ENCODE data around the gene SH3RF2.
"Not testable (repeated sequence)": the region's sequence is repeated elsewhere in the genome, so short reads cannot be mapped to it uniquely, and the experiment has no call there.

Gene SH3RF2

GRCh38 chr5:145936401-145937131 is at the start of gene SH3RF2:
SH3RF2 (plus strand) TSS chr5:145936578; CDS start chr5:145937929, 1,351 bp downstream.
- peak within 1 kb of the TSS; percentile 58 to 77 (median 75) for H3K4me3 ChIP-seq (ENCODE audit: low read depth in 1 of 5, low read length in 5 of 5)
- peaks cover 0 to 27% (median 20%) of the 10 kb centered on the region in 5 donors for H3K4me1 ChIP-seq (ENCODE audit: control insufficient read depth in 5 of 5, insufficient read depth in 5 of 5, low read length in 5 of 5)
- no peaks in the 10 kb centered on the region for H3K27me3 ChIP-seq (ENCODE audit: control insufficient read depth in 5 of 5, insufficient read depth in 4 of 5, low read length in 5 of 5)
- H3K9ac ChIP-seq (ENCODE audit: low read length in 5 of 5): peak within 1 kb of the TSS in 4 of 5 donors; percentile 21 to 73 (median 61)
- no peaks in the 10 kb centered on the region for H3K9me3 ChIP-seq (ENCODE audit: control insufficient read depth in 5 of 5, low read length in 5 of 5)
- H3K36me3 ChIP-seq (ENCODE audit: control insufficient read depth in 5 of 5, insufficient read depth in 5 of 5, low read length in 5 of 5): no peaks in the 10 kb centered on the region
- peak within 1 kb of the TSS; percentile 28 for H3K27ac ChIP-seq (ENCODE audit: low read depth, low read length)

GRCh38 chr5:145887217-145887616 is 49.2 kb upstream of the SH3RF2 start:
- Histone ChIP-seq H3K9ac (ENCODE audit: low read length in 5 of 5) (no peak overlapping the region), H3K36me3 (ENCODE audit: control insufficient read depth in 5 of 5, insufficient read depth in 5 of 5, low read length in 5 of 5) (no peaks in the 10 kb centered on the region), H3K4me3 (ENCODE audit: low read depth in 1 of 5, low read length in 5 of 5) (no peak overlapping the region), H3K27me3 (ENCODE audit: control insufficient read depth in 5 of 5, insufficient read depth in 4 of 5, low read length in 5 of 5) (no peaks in the 10 kb centered on the region), H3K27ac (ENCODE audit: low read depth, low read length) (no peak overlapping the region), H3K9me3 (ENCODE audit: control insufficient read depth in 5 of 5, low read length in 5 of 5) (peaks cover 0 to 3% (median 0%) of the 10 kb centered on the region in 5 donors), H3K4me1 (ENCODE audit: control insufficient read depth in 5 of 5, insufficient read depth in 5 of 5, low read length in 5 of 5) (no peaks in the 10 kb centered on the region)

- no peaks in the 10 kb centered on the region for H3K36me3 ChIP-seq (ENCODE audit: control insufficient read depth in 5 of 5, insufficient read depth in 5 of 5, low read length in 5 of 5)
- no peaks in the 10 kb centered on the region for H3K27me3 ChIP-seq (ENCODE audit: control insufficient read depth in 5 of 5, insufficient read depth in 4 of 5, low read length in 5 of 5)
- no peak overlapping the region for H3K9ac ChIP-seq (ENCODE audit: low read length in 5 of 5)
- no peak overlapping the region for H3K27ac ChIP-seq (ENCODE audit: low read depth, low read length)
- no peaks in the 10 kb centered on the region for H3K4me1 ChIP-seq (ENCODE audit: control insufficient read depth in 5 of 5, insufficient read depth in 5 of 5, low read length in 5 of 5)
- H3K9me3 ChIP-seq (ENCODE audit: control insufficient read depth in 5 of 5, low read length in 5 of 5): peaks cover 0 to 3% (median 0%) of the 10 kb centered on the region in 5 donors
- H3K4me3 ChIP-seq (ENCODE audit: low read depth in 1 of 5, low read length in 5 of 5): no peak overlapping the region
Measured at GRCh38 chr5:145887976-145888574, 48.3 kb upstream of the SH3RF2 start.

- no peaks in the 10 kb centered on the region for H3K36me3 ChIP-seq (ENCODE audit: control insufficient read depth in 5 of 5, insufficient read depth in 5 of 5, low read length in 5 of 5)
- no peak overlapping the region for H3K4me3 ChIP-seq (ENCODE audit: low read depth in 1 of 5, low read length in 5 of 5)
- H3K9me3 ChIP-seq (ENCODE audit: control insufficient read depth in 5 of 5, low read length in 5 of 5): peaks cover 0 to 3% (median 0%) of the 10 kb centered on the region in 5 donors
- H3K27ac ChIP-seq (ENCODE audit: low read depth, low read length): no peak overlapping the region
- no peak overlapping the region for H3K9ac ChIP-seq (ENCODE audit: low read length in 5 of 5)
- H3K4me1 ChIP-seq (ENCODE audit: control insufficient read depth in 5 of 5, insufficient read depth in 5 of 5, low read length in 5 of 5): no peaks in the 10 kb centered on the region
- H3K27me3 ChIP-seq (ENCODE audit: control insufficient read depth in 5 of 5, insufficient read depth in 4 of 5, low read length in 5 of 5): no peaks in the 10 kb centered on the region
Measured at GRCh38 chr5:145889611-145890010, 46.8 kb upstream of the SH3RF2 start.

GRCh38 chr5:145891378-145891777 is 45.0 kb upstream of the SH3RF2 start:
- H3K4me1 ChIP-seq (ENCODE audit: control insufficient read depth in 5 of 5, insufficient read depth in 5 of 5, low read length in 5 of 5); H3K9ac ChIP-seq (ENCODE audit: low read length in 5 of 5); H3K27me3 ChIP-seq (ENCODE audit: control insufficient read depth in 5 of 5, insufficient read depth in 4 of 5, low read length in 5 of 5); H3K9me3 ChIP-seq (ENCODE audit: control insufficient read depth in 5 of 5, low read length in 5 of 5); H3K4me3 ChIP-seq (ENCODE audit: low read depth in 1 of 5, low read length in 5 of 5); H3K27ac ChIP-seq (ENCODE audit: low read depth, low read length); H3K36me3 ChIP-seq (ENCODE audit: control insufficient read depth in 5 of 5, insufficient read depth in 5 of 5, low read length in 5 of 5): not testable (repeated sequence)

- Histone ChIP-seq H3K36me3 (ENCODE audit: control insufficient read depth in 5 of 5, insufficient read depth in 5 of 5, low read length in 5 of 5) (no peaks in the 10 kb centered on the region), H3K27me3 (ENCODE audit: control insufficient read depth in 5 of 5, insufficient read depth in 4 of 5, low read length in 5 of 5) (no peaks in the 10 kb centered on the region), H3K4me1 (ENCODE audit: control insufficient read depth in 5 of 5, insufficient read depth in 5 of 5, low read length in 5 of 5) (no peaks in the 10 kb centered on the region), H3K4me3 (ENCODE audit: low read depth in 1 of 5, low read length in 5 of 5) (no peak overlapping the region), H3K9me3 (ENCODE audit: control insufficient read depth in 5 of 5, low read length in 5 of 5) (no peaks in the 10 kb centered on the region), H3K27ac (ENCODE audit: low read depth, low read length) (no peak overlapping the region), H3K9ac (ENCODE audit: low read length in 5 of 5) (no peak overlapping the region)
Measured at GRCh38 chr5:145898171-145898570, 38.2 kb upstream of the SH3RF2 start.

GRCh38 chr5:145902421-145902820 is 34.0 kb upstream of the SH3RF2 start:
- no peaks in the 10 kb centered on the region for H3K4me1 ChIP-seq (ENCODE audit: control insufficient read depth in 5 of 5, insufficient read depth in 5 of 5, low read length in 5 of 5)
- no peak overlapping the region for H3K4me3 ChIP-seq (ENCODE audit: low read depth in 1 of 5, low read length in 5 of 5)
- no peaks in the 10 kb centered on the region for H3K27me3 ChIP-seq (ENCODE audit: control insufficient read depth in 5 of 5, insufficient read depth in 4 of 5, low read length in 5 of 5)
- no peak overlapping the region for H3K27ac ChIP-seq (ENCODE audit: low read depth, low read length)
- H3K9ac ChIP-seq (ENCODE audit: low read length in 5 of 5): no peak overlapping the region
- no peaks in the 10 kb centered on the region for H3K9me3 ChIP-seq (ENCODE audit: control insufficient read depth in 5 of 5, low read length in 5 of 5)
- H3K36me3 ChIP-seq (ENCODE audit: control insufficient read depth in 5 of 5, insufficient read depth in 5 of 5, low read length in 5 of 5): no peaks in the 10 kb centered on the region

GRCh38 chr5:145903113-145903512 is 33.3 kb upstream of the SH3RF2 start:
- no peaks in the 10 kb centered on the region for H3K36me3 ChIP-seq (ENCODE audit: control insufficient read depth in 5 of 5, insufficient read depth in 5 of 5, low read length in 5 of 5)
- H3K9me3 ChIP-seq (ENCODE audit: control insufficient read depth in 5 of 5, low read length in 5 of 5): no peaks in the 10 kb centered on the region

GRCh38 chr5:145903867-145904266 is 32.5 kb upstream of the SH3RF2 start:
- H3K27me3 ChIP-seq (ENCODE audit: control insufficient read depth in 5 of 5, insufficient read depth in 4 of 5, low read length in 5 of 5): no peaks in the 10 kb centered on the region
- H3K27ac ChIP-seq (ENCODE audit: low read depth, low read length): no peak overlapping the region
- peaks cover 0 to 4% (median 0%) of the 10 kb centered on the region in 5 donors for H3K4me1 ChIP-seq (ENCODE audit: control insufficient read depth in 5 of 5, insufficient read depth in 5 of 5, low read length in 5 of 5)
- no peak overlapping the region for H3K4me3 ChIP-seq (ENCODE audit: low read depth in 1 of 5, low read length in 5 of 5)
- no peak overlapping the region for H3K9ac ChIP-seq (ENCODE audit: low read length in 5 of 5)
- no peaks in the 10 kb centered on the region for H3K36me3 ChIP-seq (ENCODE audit: control insufficient read depth in 5 of 5, insufficient read depth in 5 of 5, low read length in 5 of 5)
- H3K9me3 ChIP-seq (ENCODE audit: control insufficient read depth in 5 of 5, low read length in 5 of 5): no peaks in the 10 kb centered on the region

More at GRCh38 chr5:145903113-145903512, 33.3 kb upstream of the SH3RF2 start:
- Histone ChIP-seq H3K27ac (ENCODE audit: low read depth, low read length) (no peak overlapping the region), H3K9ac (ENCODE audit: low read length in 5 of 5) (no peak overlapping the region), H3K27me3 (ENCODE audit: control insufficient read depth in 5 of 5, insufficient read depth in 4 of 5, low read length in 5 of 5) (no peaks in the 10 kb centered on the region), H3K4me1 (ENCODE audit: control insufficient read depth in 5 of 5, insufficient read depth in 5 of 5, low read length in 5 of 5) (no peaks in the 10 kb centered on the region), H3K4me3 (ENCODE audit: low read depth in 1 of 5, low read length in 5 of 5) (no peak overlapping the region)

- Histone ChIP-seq H3K9ac (ENCODE audit: low read length in 5 of 5) (no peak overlapping the region), H3K36me3 (ENCODE audit: control insufficient read depth in 5 of 5, insufficient read depth in 5 of 5, low read length in 5 of 5) (no peaks in the 10 kb centered on the region), H3K27ac (ENCODE audit: low read depth, low read length) (no peak overlapping the region)
Measured at GRCh38 chr5:145904743-145905142, 31.6 kb upstream of the SH3RF2 start.

More at GRCh38 chr5:145904743-145905142, 31.6 kb upstream of the SH3RF2 start:
- Histone ChIP-seq H3K27me3 (ENCODE audit: control insufficient read depth in 5 of 5, insufficient read depth in 4 of 5, low read length in 5 of 5) (no peaks in the 10 kb centered on the region), H3K4me3 (ENCODE audit: low read depth in 1 of 5, low read length in 5 of 5) (no peak overlapping the region), H3K9me3 (ENCODE audit: control insufficient read depth in 5 of 5, low read length in 5 of 5) (no peaks in the 10 kb centered on the region), H3K4me1 (ENCODE audit: control insufficient read depth in 5 of 5, insufficient read depth in 5 of 5, low read length in 5 of 5) (peaks cover 0 to 4% (median 0%) of the 10 kb centered on the region in 5 donors)

Data from subcutaneous abdominal adipose tissue (tissue), 5 donors.